H9 (cell line): Measurements from ENCODE around the gene ANKRD13D. TPM values are rescaled to one million over a fixed set of nuclear protein-coding genes. Genes with fewer than 3 reads are reported as not detected.

ENCODE experiments used
- DNase-seq: peaks from one replicate; pipeline ENCODE4 v3.0.0-alpha.2; 2017
- H2AFZ ChIP-seq: one replicate; pipeline ENCODE4 v1.6.1; 2013; ENCODE audit warnings: mild to moderate bottlenecking, low read length, control low read depth, moderate library complexity
- H2AK5ac ChIP-seq: 2 replicates; pipeline ENCODE4 v1.6.1; 2013; ENCODE audit warnings: low read length, control low read depth, mixed read lengths; ENCODE audit not compliant: insufficient read length
- H2BK120ac ChIP-seq: one replicate; pipeline ENCODE4 v1.6.1; 2013; ENCODE audit warnings: low read depth, mild to moderate bottlenecking, low read length, control low read depth, inconsistent platforms; ENCODE audit not compliant: poor library complexity, severe bottlenecking
- H2BK12ac ChIP-seq: 2 replicates; pipeline ENCODE4 v1.6.1; 2013; ENCODE audit warnings: low read length, control low read depth, mixed read lengths, low read depth; ENCODE audit not compliant: insufficient read length
- H2BK15ac ChIP-seq: 2 replicates; pipeline ENCODE4 v1.6.1; 2013; ENCODE audit warnings: low read depth, low read length, control low read depth
- H2BK20ac ChIP-seq: one replicate; pipeline ENCODE4 v1.6.1; 2013; ENCODE audit warnings: low read depth, mild to moderate bottlenecking, low read length, control low read depth, inconsistent platforms; ENCODE audit not compliant: poor library complexity, severe bottlenecking
- H2BK5ac ChIP-seq: 2 replicates; pipeline ENCODE4 v1.6.1; 2013; ENCODE audit warnings: low read length, control low read depth, mixed read lengths; ENCODE audit not compliant: insufficient read length
- H3K14ac ChIP-seq: 2 replicates; pipeline ENCODE4 v1.6.1; 2013; ENCODE audit warnings: low read length, control low read depth; ENCODE audit not compliant: insufficient read depth
- H3K18ac ChIP-seq: 2 replicates; pipeline ENCODE4 v1.6.1; 2013; ENCODE audit warnings: low read depth, mild to moderate bottlenecking, mixed read lengths, low read length, control low read depth; ENCODE audit not compliant: insufficient read length
- H3K23ac ChIP-seq: 2 replicates; pipeline ENCODE4 v1.6.1; 2013; ENCODE audit warnings: low read length, control low read depth, mixed read lengths, low read depth; ENCODE audit not compliant: insufficient read length
- H3K23me2 ChIP-seq: 2 replicates; pipeline ENCODE4 v1.6.1; 2013; ENCODE audit warnings: low read depth, mild to moderate bottlenecking, mixed read lengths, low read length, control low read depth; ENCODE audit not compliant: insufficient read length, poor library complexity, severe bottlenecking
- H3K27ac ChIP-seq: 2 replicates; pipeline ENCODE4 v1.5.1; 2013; ENCODE audit warnings: low read length, control low read depth, mixed read lengths, low read depth; ENCODE audit not compliant: insufficient read length
- H3K27me3 ChIP-seq: 2 replicates; pipeline ENCODE4 v1.6.1; 2013; ENCODE audit warnings: low read length, control low read depth, inconsistent platforms; ENCODE audit not compliant: insufficient read depth
- H3K4ac ChIP-seq: 2 replicates; pipeline ENCODE4 v1.6.1; 2013; ENCODE audit warnings: low read depth, mild to moderate bottlenecking, control low read depth, inconsistent platforms, low read length, moderate library complexity
- H3K4me1 ChIP-seq: 2 replicates; pipeline ENCODE4 v1.6.1; 2013; ENCODE audit warnings: low read length, control low read depth, inconsistent platforms; ENCODE audit not compliant: insufficient read depth
- H3K4me2 ChIP-seq: 2 replicates; pipeline ENCODE4 v1.6.1; 2013; ENCODE audit warnings: low read length, control low read depth, mixed read lengths; ENCODE audit not compliant: insufficient read length, insufficient read depth
- H3K56ac ChIP-seq: 2 replicates; pipeline ENCODE4 v1.6.1; 2013; ENCODE audit warnings: low read depth, mild to moderate bottlenecking, mixed read lengths, low read length, control low read depth; ENCODE audit not compliant: insufficient read length
- H3K79me1 ChIP-seq: 2 replicates; pipeline ENCODE4 v1.6.1; 2013; ENCODE audit warnings: low read depth, mild to moderate bottlenecking, moderate library complexity, low read length, control low read depth, inconsistent platforms; ENCODE audit not compliant: insufficient read depth, poor library complexity, severe bottlenecking
- H3K79me2 ChIP-seq: 2 replicates; pipeline ENCODE4 v1.6.1; 2013; ENCODE audit warnings: low read length, control low read depth, inconsistent platforms; ENCODE audit not compliant: insufficient read depth
- H3K9ac ChIP-seq: 2 replicates; pipeline ENCODE4 v1.6.1; 2013; ENCODE audit warnings: low read length, control low read depth, mixed read lengths; ENCODE audit not compliant: insufficient read length; ENCODE audit errors: extremely low read depth
- H3K9me3 ChIP-seq: one replicate; pipeline ENCODE4 v1.6.1; 2013; ENCODE audit warnings: low read depth, low read length, inconsistent platforms; ENCODE audit not compliant: control insufficient read depth
- H3T11ph ChIP-seq: one replicate; pipeline ENCODE4 v1.6.1; 2013; ENCODE audit warnings: mild to moderate bottlenecking, low read length, control low read depth, inconsistent platforms
- H4K20me1 ChIP-seq: one replicate; pipeline ENCODE4 v1.6.1; 2013; ENCODE audit not compliant: control insufficient read depth, insufficient read length, insufficient read depth
- H4K5ac ChIP-seq: 2 replicates; pipeline ENCODE4 v1.6.1; 2013; ENCODE audit warnings: low read depth, mild to moderate bottlenecking, mixed read lengths, low read length, control low read depth; ENCODE audit not compliant: insufficient read length
- H4K8ac ChIP-seq: replicated peaks from 2 replicates; pipeline ENCODE4 v1.6.1; 2013; ENCODE audit warnings: low read length, control low read depth, mixed read lengths, low read depth; ENCODE audit not compliant: insufficient read length
- H4K91ac ChIP-seq: 2 replicates; pipeline ENCODE4 v1.6.1; 2013; ENCODE audit warnings: low read depth, mild to moderate bottlenecking, moderate library complexity, mixed read lengths, low read length, control low read depth; ENCODE audit not compliant: insufficient read length
- H3K27ac Mint-ChIP-seq, 3 experiments: 2 replicates in 2 of 3; 3 replicates in 1 of 3; pipeline ENCODE4 v1.8.0; 2020 to 2021; ENCODE audit warnings: mixed read lengths in 3 of 3, mild to moderate bottlenecking in 1 of 3, moderate library complexity in 1 of 3
- H3K27me3 Mint-ChIP-seq: 2 replicates; pipeline ENCODE4 v1.8.0; 2021; ENCODE audit warnings: low read depth, mild to moderate bottlenecking, moderate library complexity, mixed read lengths
- H3K36me3 Mint-ChIP-seq, 3 experiments: 2 replicates in 2 of 3; 3 replicates in 1 of 3; pipeline ENCODE4 v1.8.0; 2020 to 2021; ENCODE audit warnings: low read depth in 3 of 3, mixed read lengths in 3 of 3; ENCODE audit not compliant: insufficient read depth in 1 of 3
- H3K4me1 Mint-ChIP-seq, 2 experiments: 2 replicates each; pipeline ENCODE4 v1.8.0; 2020; ENCODE audit warnings: mixed read lengths in 2 of 2
- H3K4me3 Mint-ChIP-seq, 2 experiments: 2 replicates in 1 of 2; 3 replicates in 1 of 2; pipeline ENCODE4 v1.8.0; 2020 to 2021; ENCODE audit warnings: mild to moderate bottlenecking in 2 of 2, mixed read lengths in 2 of 2, moderate library complexity in 1 of 2
- H3K9me3 Mint-ChIP-seq, 2 experiments: 2 replicates in 1 of 2; 3 replicates in 1 of 2; pipeline ENCODE4 v1.8.0; 2020; ENCODE audit warnings: mild to moderate bottlenecking in 2 of 2, mixed read lengths in 2 of 2, moderate library complexity in 1 of 2
- WGBS: extraction: QIAGEN DNeasy Blood & Tissue Kit; methylation state at CpG from one replicate; pipeline ENCODE4 v1.1.7; 2013; ENCODE audit warnings: missing lambda C conversion rate, low lambda C conversion rate, mixed read lengths; ENCODE audit not compliant: insufficient read length; ENCODE audit errors: extremely low coverage; 5-methylcytosine and 5-hydroxymethylcytosine counted together
- total RNA-seq: library from RNA; stranded (reverse); gene quantifications from 2 replicates; pipeline ENCODE4 v1.2.1, GENCODE V29; 2021
- TF ChIP-seq, protein P1 (sequence below): fragments of 200-600 bp; sonication (generic); conservative IDR thresholded peaks from 3 replicates; pipeline ENCODE4 v1.8.0; 2021; ENCODE audit warnings: antibody characterized with exemption, mild to moderate bottlenecking

The ANKRD13D gene
- total RNA-seq, 1 experiment from 2014 or later: 42.1 TPM

DNA sequence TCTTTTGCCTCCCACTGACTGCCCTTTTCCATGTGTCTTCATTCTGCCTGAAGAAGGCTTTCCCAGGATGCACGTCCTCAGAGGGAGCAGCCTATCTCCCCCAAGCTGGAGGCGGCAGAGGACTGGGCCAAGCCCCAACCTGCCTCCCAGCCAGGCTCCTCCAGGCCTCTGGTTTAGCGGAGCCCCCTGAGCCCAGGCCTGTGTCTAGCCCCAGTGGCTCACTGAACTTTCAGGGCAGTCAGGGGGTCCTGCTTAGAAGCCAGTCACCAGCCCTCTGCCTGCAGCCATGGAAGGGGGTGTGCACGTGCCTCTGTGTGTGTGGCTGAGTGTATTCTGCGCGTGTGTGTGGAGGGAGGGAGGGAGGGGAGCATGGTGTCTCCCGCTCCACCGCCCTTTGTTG, 33.2 kb upstream of the ANKRD13D start:
- peaks cover 7% of the 10 kb centered on the region for H3K27me3 Mint-ChIP-seq

More for the DNA sequence above, 33.2 kb upstream of the ANKRD13D start:
- Histone ChIP-seq H3K79me1 (no peaks in the 10 kb centered on the region), H2BK12ac (no peak overlapping the region), H3K9ac (no peak overlapping the region), H3K27ac (no peak overlapping the region), H2AFZ (no peak overlapping the region), H2BK120ac (no peak overlapping the region), H3T11ph (no peak overlapping the region), H3K23ac (no peak overlapping the region), H3K4me1 (no peaks in the 10 kb centered on the region), H3K4ac (no peak overlapping the region), H3K23me2 (no peaks in the 10 kb centered on the region), H4K5ac (no peak overlapping the region), H3K4me2 (no peak overlapping the region), H3K56ac (no peak overlapping the region), H3K18ac (no peak overlapping the region), H3K79me2 (no peaks in the 10 kb centered on the region), H2BK15ac (no peak overlapping the region), H2BK20ac (no peak overlapping the region), H3K9me3 (no peaks in the 10 kb centered on the region), H4K8ac (no peak overlapping the region), H4K20me1 (no peaks in the 10 kb centered on the region), H3K27me3 (no peaks in the 10 kb centered on the region), H3K14ac (no peak overlapping the region), H4K91ac (no peak overlapping the region), H2BK5ac (no peak overlapping the region), H2AK5ac (no peak overlapping the region)
- no CpG with 5 or more reads among the region's 8 CpGs for WGBS
- no peak overlapping the region; a peak in 1 of 7 replicates for H3K27ac Mint-ChIP-seq
- H3K4me3 Mint-ChIP-seq: no peak overlapping the region
- H3K36me3 Mint-ChIP-seq: peaks cover 40 to 68% (median 61%) of the 10 kb centered on the region in 3 experiments; a peak in 6 of 7 replicates
- no peak for DNase-seq
- H3K9me3 Mint-ChIP-seq: no peaks in the 10 kb centered on the region
- H3K4me1 Mint-ChIP-seq: no peaks in the 10 kb centered on the region
- TF ChIP-seq, protein P1, sequence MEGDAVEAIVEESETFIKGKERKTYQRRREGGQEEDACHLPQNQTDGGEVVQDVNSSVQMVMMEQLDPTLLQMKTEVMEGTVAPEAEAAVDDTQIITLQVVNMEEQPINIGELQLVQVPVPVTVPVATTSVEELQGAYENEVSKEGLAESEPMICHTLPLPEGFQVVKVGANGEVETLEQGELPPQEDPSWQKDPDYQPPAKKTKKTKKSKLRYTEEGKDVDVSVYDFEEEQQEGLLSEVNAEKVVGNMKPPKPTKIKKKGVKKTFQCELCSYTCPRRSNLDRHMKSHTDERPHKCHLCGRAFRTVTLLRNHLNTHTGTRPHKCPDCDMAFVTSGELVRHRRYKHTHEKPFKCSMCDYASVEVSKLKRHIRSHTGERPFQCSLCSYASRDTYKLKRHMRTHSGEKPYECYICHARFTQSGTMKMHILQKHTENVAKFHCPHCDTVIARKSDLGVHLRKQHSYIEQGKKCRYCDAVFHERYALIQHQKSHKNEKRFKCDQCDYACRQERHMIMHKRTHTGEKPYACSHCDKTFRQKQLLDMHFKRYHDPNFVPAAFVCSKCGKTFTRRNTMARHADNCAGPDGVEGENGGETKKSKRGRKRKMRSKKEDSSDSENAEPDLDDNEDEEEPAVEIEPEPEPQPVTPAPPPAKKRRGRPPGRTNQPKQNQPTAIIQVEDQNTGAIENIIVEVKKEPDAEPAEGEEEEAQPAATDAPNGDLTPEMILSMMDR: no peak
